Fibroblast of skin of left quadriceps (primary cell): ENCODE measurements around the gene TUB.
A peak's percentile ranks its signal among the peaks of the same experiment; 100 is the strongest.

ENCODE experiments used
- DNase-seq, 2 experiments: peaks; one replicate each; pipeline ENCODE4 v3.0.0-alpha.2; 2013; ENCODE audit warnings: low read depth in 2 of 2

The TUB gene

DNA sequence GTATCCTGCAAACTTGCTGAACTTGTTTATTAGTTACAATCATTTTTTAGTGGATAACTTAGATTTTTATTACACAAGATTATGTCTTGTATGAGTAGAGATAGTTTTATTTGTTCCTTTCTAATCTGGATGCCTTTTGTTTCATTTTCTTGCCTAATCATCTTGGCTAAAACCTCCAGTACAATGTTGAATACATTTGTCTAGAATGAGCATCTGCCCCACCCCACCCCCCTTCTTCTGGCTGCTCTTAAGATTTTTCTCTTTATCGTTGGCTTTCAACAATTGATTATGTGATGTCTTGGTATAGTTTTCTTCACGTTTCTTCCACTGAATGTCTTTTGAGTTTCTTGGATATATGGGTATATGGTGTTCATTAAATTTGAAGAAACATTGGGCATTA is 37.3 kb upstream of the TUB start:
- no peak for DNase-seq

- no peak for DNase-seq
Observed at GRCh38 chr11:8045839-8046238, 35.2 kb upstream of the TUB start.

GRCh38 chr11:8047382-8047781 is 33.6 kb upstream of the TUB start:
- DNase-seq, result no peak

GRCh38 chr11:8049084-8049483 is 31.9 kb upstream of the TUB start:
- no peak for DNase-seq

DNA sequence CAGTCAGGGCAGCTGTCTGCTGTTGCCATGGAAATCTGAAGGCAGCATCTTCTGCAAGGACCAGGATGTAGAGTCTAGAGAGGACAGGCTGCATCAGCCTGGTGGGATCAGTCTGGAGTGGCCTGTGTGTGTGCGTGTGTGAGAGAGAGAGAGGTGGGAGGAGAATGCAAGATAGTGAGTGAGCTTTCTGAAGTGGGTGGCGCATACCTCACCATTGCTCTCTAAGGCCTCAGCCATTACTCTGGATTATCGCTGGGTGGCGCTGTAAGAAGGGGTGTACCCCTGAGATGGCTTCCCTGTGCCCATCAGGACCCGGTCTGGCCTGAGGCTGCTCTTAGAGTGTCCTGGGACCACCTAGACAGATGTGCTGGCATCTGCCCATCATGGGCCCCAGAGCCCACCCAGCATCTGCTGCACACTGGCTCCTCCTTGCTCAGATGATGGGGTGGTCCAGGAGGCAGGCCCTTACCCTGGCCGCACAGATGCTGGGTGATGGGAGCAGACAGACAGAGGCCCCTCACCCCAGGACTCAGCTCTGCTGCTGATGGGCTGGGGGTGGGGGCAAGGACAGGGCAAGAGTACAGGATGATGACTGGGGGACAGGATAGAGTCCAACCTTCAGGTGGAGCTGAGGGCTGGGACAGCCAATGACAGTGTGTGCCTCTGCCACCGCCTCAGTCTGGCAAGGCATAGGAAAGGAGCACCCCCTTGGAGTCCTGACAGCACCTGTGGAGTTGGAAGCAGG is 25.7 kb upstream of the TUB start:
- DNase-seq, result no peak

GRCh38 chr11:8055836-8056526 is 25.0 kb upstream of the TUB start:
- no peak for DNase-seq

- DNase-seq, result no peak
Observed at GRCh38 chr11:8056810-8057463, 24.1 kb upstream of the TUB start.

- no peak for DNase-seq
Observed at GRCh38 chr11:8058216-8058615, 22.8 kb upstream of the TUB start.

DNA sequence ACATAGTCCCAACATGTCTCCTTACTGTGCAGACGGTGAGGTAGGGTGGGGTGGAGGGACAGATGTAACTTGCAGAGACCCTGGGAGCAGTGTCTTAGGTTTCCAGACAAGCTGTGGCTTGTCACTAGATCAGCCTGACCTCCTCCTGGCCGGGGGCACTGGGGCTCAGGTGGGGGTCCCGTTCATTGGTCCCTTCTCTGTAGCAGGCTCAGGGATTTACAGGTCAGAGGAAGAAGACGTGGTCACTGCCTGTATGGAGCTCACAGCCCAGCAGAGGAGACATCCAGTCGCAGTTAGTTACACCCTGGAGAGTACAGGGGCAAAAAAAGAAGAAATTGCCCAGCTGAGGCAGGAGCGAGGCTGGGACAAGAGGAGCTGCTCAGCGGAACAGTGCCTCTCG is 22.0 kb upstream of the TUB start:
- DNase-seq, result no peak

DNA sequence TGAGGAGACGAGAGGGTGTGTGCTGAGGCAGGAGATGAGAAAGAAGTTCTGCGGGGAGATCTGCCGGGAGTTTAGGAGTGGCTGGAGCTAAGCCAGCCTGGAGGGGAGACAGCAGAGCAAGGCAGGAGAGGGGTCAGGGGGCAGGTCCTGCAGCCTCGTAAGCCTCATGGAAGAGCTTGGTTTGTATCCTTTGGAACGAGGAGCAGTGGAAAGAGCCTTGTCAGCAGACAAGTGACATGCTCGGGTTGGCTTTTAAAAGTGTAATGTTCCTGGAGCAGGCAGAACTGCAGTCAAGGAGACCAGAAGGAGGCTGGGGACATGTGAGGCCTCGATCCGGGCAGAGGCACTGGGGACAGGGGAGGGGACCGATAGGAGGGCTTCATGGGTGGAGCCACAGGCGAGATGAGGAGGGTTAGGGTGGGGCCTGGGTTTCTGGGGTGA is 21.4 kb upstream of the TUB start:
- DNase-seq, result no peak

GRCh38 chr11:8060146-8060719 is 20.8 kb upstream of the TUB start:
- DNase-seq, result no peak

- DNase-seq, result no peak
Observed at GRCh38 chr11:8060801-8061554, 20.0 kb upstream of the TUB start.

GRCh38 chr11:8061555-8062428 is 19.2 kb upstream of the TUB start:
- no peak for DNase-seq

GRCh38 chr11:8062781-8063257 is 18.2 kb upstream of the TUB start:
- DNase-seq, result no peak

DNA sequence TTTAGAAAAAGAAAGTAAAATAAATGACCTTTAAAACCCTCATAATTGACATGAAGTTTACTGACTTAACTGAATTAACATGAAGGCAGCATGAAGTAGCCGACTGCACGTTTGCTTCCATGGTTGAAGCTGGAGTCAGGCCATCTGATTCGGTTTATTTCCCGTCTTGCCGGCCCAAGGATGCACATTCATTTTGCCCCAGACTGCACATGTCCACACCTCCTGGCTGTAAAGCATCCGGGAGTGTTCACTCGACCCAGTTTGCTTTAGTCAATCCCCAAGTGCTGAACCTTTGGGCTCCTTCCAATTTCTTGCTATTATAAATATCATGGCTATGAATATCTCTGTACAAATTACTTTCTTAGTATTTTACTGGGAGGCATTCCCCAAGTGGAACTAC is 17.7 kb upstream of the TUB start:
- DNase-seq, result peak; percentile 32 to 37

- DNase-seq, result no peak
Observed at GRCh38 chr11:8065031-8065430, 16.0 kb upstream of the TUB start.

DNA sequence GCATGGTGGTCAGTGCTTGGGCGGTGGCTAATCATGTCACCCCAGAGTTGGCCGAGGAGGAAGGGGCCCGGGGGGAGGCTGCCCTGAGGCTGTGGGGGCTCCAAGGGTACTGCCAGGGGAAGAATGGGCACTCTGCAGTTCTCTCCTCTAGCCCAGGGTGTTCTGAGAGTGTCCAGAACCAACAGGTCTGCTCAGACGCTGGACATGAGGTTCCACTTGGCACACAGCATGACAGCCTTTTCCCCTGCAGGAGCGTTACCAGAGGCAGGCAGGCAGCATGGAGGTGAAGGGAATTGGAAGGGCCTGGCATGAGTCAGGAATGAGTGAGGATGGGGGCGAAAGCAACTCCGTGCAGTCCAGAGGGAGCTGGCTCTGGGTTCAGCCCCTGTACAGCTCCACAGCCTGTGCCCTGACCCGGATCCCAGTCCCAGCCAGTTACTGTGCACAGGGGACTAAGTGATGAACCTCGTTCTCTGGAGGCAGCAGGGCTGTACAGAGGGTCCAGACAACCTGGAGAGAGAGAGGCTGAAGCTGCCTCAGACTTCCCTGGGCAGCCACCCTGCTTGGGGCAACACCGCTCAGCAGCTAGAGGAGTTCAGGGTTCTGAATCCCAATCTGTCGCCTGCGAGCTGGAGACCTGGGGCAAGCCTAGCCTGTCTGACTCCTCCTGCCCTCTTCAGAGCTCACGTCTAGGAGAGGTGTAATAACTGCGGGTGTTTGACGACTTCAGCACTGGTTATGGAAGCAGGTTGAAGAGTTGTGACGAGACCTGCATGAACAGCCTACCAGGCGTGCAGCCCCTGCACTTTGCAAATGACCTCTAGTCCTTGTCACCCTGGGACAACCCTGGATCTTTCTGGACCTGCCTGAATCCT is 14.7 kb upstream of the TUB start:
- DNase-seq, result no peak

DNA sequence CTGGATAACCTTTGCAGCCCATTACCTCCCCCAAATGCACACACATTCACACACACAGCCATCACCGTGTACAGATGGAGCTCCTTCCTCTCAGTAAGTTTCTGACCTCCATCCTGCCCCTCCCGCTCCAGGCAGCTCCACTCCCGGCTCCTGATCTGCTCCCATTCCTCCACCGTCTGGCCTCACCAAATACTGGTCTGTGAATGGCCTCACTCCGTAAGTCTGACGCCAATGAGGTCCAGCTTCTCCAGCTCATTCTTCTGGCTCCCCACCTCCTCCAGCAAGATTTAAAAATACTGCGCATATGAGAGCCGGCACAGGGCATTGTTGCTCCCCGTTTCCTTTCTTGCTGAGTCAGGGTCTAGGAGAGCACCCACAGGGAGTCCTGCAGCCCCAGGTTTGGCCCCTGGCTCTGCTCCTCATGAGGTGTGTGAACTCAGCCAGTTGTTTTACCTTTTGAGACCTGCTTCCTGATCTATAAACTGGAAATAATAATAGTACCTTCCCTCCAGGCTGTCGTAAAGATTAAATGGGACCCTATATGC is 14.0 kb upstream of the TUB start:
- no peak for DNase-seq

- no peak for DNase-seq
Observed at GRCh38 chr11:8067567-8067928, 13.5 kb upstream of the TUB start.
